ENCODE results near the gene PLLP.
"Not testable (repeated sequence)": the region's sequence is repeated elsewhere in the genome, so short reads cannot be mapped to it uniquely, and the experiment has no call there.

The PLLP gene

GRCh38 chr16:57271063-57271345, 13.5 kb downstream of the PLLP start:
- DNase-seq, result no peak

GRCh38 chr16:57270221-57271062, 14.0 kb downstream of the PLLP start:
- no peak for DNase-seq

GRCh38 chr16:57268804-57269800, 15.4 kb downstream of the PLLP start:
- peak; percentile 93 for DNase-seq

- DNase-seq, result not testable (repeated sequence)
Measured at GRCh38 chr16:57267343-57267742, 17.1 kb downstream of the PLLP start.

GRCh38 chr16:57266531-57267260, 17.8 kb downstream of the PLLP start:
- peak; percentile 70 for DNase-seq

GRCh38 chr16:57265850-57266530, 18.5 kb downstream of the PLLP start:
- DNase-seq, result peak; percentile 83

- DNase-seq, result no peak
Measured at GRCh38 chr16:57264950-57265371, 19.5 kb downstream of the PLLP start.

GRCh38 chr16:57264381-57264780, 20.1 kb downstream of the PLLP start:
- DNase-seq, result no peak

GRCh38 chr16:57263541-57264351, 20.7 kb downstream of the PLLP start:
- DNase-seq, result no peak

GRCh38 chr16:57262841-57263540, 21.5 kb downstream of the PLLP start:
- peak; percentile 60 for DNase-seq

- no peak for DNase-seq
Measured at GRCh38 chr16:57261806-57262205, 22.7 kb downstream of the PLLP start.

GRCh38 chr16:57260294-57260929, 24.1 kb downstream of the PLLP start:
- no peak for DNase-seq

GRCh38 chr16:57258910-57259475, 25.5 kb downstream of the PLLP start:
- DNase-seq, result no peak

- no peak for DNase-seq
Measured at GRCh38 chr16:57258226-57258909, 26.1 kb downstream of the PLLP start.

GRCh38 chr16:57257455-57258070, 26.9 kb downstream of the PLLP start:
- no peak for DNase-seq

- peak; percentile 82 for DNase-seq
Measured at GRCh38 chr16:57256601-57257395, 27.7 kb downstream of the PLLP start.

- no peak for DNase-seq
Measured at GRCh38 chr16:57255686-57256415, 28.6 kb downstream of the PLLP start.
